HEK293 (cell line): ENCODE measurements around the gene FMNL3.
"Not testable (repeated sequence)": the region's sequence is repeated elsewhere in the genome, so short reads cannot be mapped to it uniquely, and the experiment has no call there.

ENCODE experiments used
- CTCF ChIA-PET: fragments of 350-600 bp; formaldehyde crosslinking; extraction: SDS; loops from one replicate; lab custom pipeline; 2021; ENCODE audit warnings: antibody characterized with exemption; lab: Yijun Ruan, JAX
- POLR2A ChIA-PET: fragments of 300-600 bp; formaldehyde crosslinking; extraction: SDS; loops from one replicate; lab custom pipeline; 2020; ENCODE audit warnings: antibody characterized with exemption, inconsistent platforms; lab: Yijun Ruan, JAX
- H3K27ac ChIP-seq: fragments of 200-500 bp; sonication (Bioruptor generic); 2 replicates; pipeline ENCODE4 v1.5.1; 2014; ENCODE audit warnings: low read depth, low read length, control low read depth, inconsistent platforms; ENCODE audit errors: extremely low read depth
- H3K36me3 ChIP-seq, 2 experiments: fragments of 200-500 bp in 1 of 2; sonication (Bioruptor generic) in 1 of 2; 1 replicate in 1 of 2; 2 replicates in 1 of 2; pipeline ENCODE4 v1.5.1; 2014 to 2017; ENCODE audit warnings: inconsistent platforms in 2 of 2, low read length in 2 of 2; ENCODE audit not compliant: control insufficient read depth in 2 of 2, insufficient read depth in 1 of 2
- H3K4me1 ChIP-seq: fragments of 200-500 bp; sonication (Bioruptor generic); 2 replicates; pipeline ENCODE4 v1.5.1; 2014; ENCODE audit warnings: mild to moderate bottlenecking, low read length, inconsistent platforms; ENCODE audit not compliant: control insufficient read depth, insufficient read depth
- H3K4me3 ChIP-seq: 2 replicates; pipeline ENCODE4 v1.5.1; 2011; ENCODE audit warnings: low read depth, mild to moderate bottlenecking, control low read depth, low read length, moderate library complexity
- H3K9me3 ChIP-seq: fragments of 200-500 bp; sonication (Bioruptor generic); 2 replicates; pipeline ENCODE4 v1.5.1; 2014; ENCODE audit warnings: low read depth, low read length, inconsistent platforms; ENCODE audit not compliant: control insufficient read depth, insufficient read depth
- PRDM1 ChIP-seq: fragments of 450-650 bp; formaldehyde crosslinking; IDR thresholded peaks from 2 replicates; pipeline ENCODE4; 2016; ENCODE audit warnings: missing biosample characterization, missing genetic modification characterization
- PRDM4 ChIP-seq: fragments of 450-650 bp; formaldehyde crosslinking; IDR thresholded peaks from 2 replicates; pipeline ENCODE4 v1.5.1; 2017; ENCODE audit warnings: missing biosample characterization, missing genetic modification characterization
- SCRT1 ChIP-seq: fragments of 450-650 bp; formaldehyde crosslinking; IDR thresholded peaks from 2 replicates; pipeline ENCODE4 v1.5.1; 2016; ENCODE audit warnings: missing biosample characterization, missing genetic modification characterization, borderline replicate concordance
- SCRT2 ChIP-seq: fragments of 450-650 bp; formaldehyde crosslinking; IDR thresholded peaks from 2 replicates; pipeline ENCODE4 v1.5.1; 2016; ENCODE audit warnings: missing biosample characterization, missing genetic modification characterization
- SP2 ChIP-seq: fragments of 450-650 bp; formaldehyde crosslinking; IDR thresholded peaks from 2 replicates; pipeline ENCODE4 v1.5.1; 2016; ENCODE audit warnings: missing biosample characterization, missing genetic modification characterization
- ZBTB20 ChIP-seq: fragments of 450-650 bp; formaldehyde crosslinking; IDR thresholded peaks from 2 replicates; pipeline ENCODE4 v1.5.1; 2016; ENCODE audit warnings: missing biosample characterization, missing genetic modification characterization
- ZNF10 ChIP-seq: fragments of 450-650 bp; formaldehyde crosslinking; IDR thresholded peaks from 2 replicates; pipeline ENCODE4 v1.5.1; 2017; ENCODE audit warnings: missing biosample characterization, missing genetic modification characterization
- ZNF146 ChIP-seq: fragments of 450-650 bp; formaldehyde crosslinking; IDR thresholded peaks from 2 replicates; pipeline ENCODE4 v1.5.1; 2016; ENCODE audit warnings: missing biosample characterization, missing genetic modification characterization
- ZNF26 ChIP-seq: fragments of 450-650 bp; formaldehyde crosslinking; IDR thresholded peaks from 2 replicates; pipeline ENCODE4 v1.5.1; 2016; ENCODE audit warnings: missing biosample characterization, missing genetic modification characterization
- ZNF280D ChIP-seq: fragments of 450-650 bp; formaldehyde crosslinking; IDR thresholded peaks from 2 replicates; pipeline ENCODE4 v1.5.1; 2016; ENCODE audit warnings: missing biosample characterization, missing genetic modification characterization
- ZNF366 ChIP-seq: fragments of 450-650 bp; formaldehyde crosslinking; conservative IDR thresholded peaks from 2 replicates; pipeline ENCODE4 v1.5.1; 2016; ENCODE audit warnings: missing biosample characterization, missing genetic modification characterization
- ZNF580 ChIP-seq: fragments of 450-650 bp; formaldehyde crosslinking; IDR thresholded peaks from 2 replicates; pipeline ENCODE4 v1.5.1; 2016; ENCODE audit warnings: missing biosample characterization, missing genetic modification characterization
- ZNF639 ChIP-seq: fragments of 450-650 bp; formaldehyde crosslinking; IDR thresholded peaks from 2 replicates; pipeline ENCODE4 v1.5.1; 2016; ENCODE audit warnings: missing biosample characterization, missing genetic modification characterization

The FMNL3 gene

GRCh38 chr12:49717800-49718199 lies 10.6 kb upstream of the FMNL3 start:
- not testable (repeated sequence) for H3K4me1 ChIP-seq, H3K36me3 ChIP-seq, H3K4me3 ChIP-seq, H3K9me3 ChIP-seq, H3K27ac ChIP-seq
- ChIA-PET CTCF (interaction anchor here (0.5 to 3.2 kb wide), 4 partner anchors 10 to 82 kb away, joined by 3 to 8 read pairs (median 4); partner anchors contain the start of gene TMBIM6), POLR2A (interaction anchor here (1.5 to 3.1 kb wide), 2 partner anchors 24 to 77 kb away, joined by 3 to 15 read pairs; partner anchors contain the start of gene TMBIM6)
- TF ChIP-seq SCRT2 (tag by site-specific recombination) = peak; percentile 91
- peak; percentile 96 for TF ChIP-seq SCRT1 (tag by site-specific recombination)

GRCh38 chr12:49716553-49716952 lies 9.3 kb upstream of the FMNL3 start:
- Histone ChIP-seq H3K4me3 (no peak overlapping the region), H3K36me3 (no peaks in the 10 kb centered on the region), H3K9me3 (no peaks in the 10 kb centered on the region), H3K4me1 (no peaks in the 10 kb centered on the region), H3K27ac (no peak overlapping the region)
- ChIA-PET POLR2A (interaction anchor here (3.1 kb wide), 1 partner anchor 25 kb away, joined by 15 read pairs; the partner anchor contains the start of gene TMBIM6), CTCF (interaction anchor here (0.7 to 3.2 kb wide), 4 partner anchors 25 to 251 kb away, joined by 5 to 8 read pairs (median 5); partner anchors contain the start of gene TMBIM6)
- TF ChIP-seq ZNF366 (no peak), PRDM1 (tag by site-specific recombination) (no peak), ZNF26 (tag by site-specific recombination) (no peak)

- CTCF ChIA-PET = interaction anchor here (0.5 to 2.4 kb wide), 3 partner anchors 28 to 354 kb away, joined by 3 to 10 read pairs (median 4); partner anchors contain the start of gene TMBIM6
- H3K36me3 ChIP-seq, H3K27ac ChIP-seq, H3K4me3 ChIP-seq, H3K4me1 ChIP-seq, POLR2A ChIA-PET, H3K9me3 ChIP-seq: not testable (repeated sequence)
- TF ChIP-seq ZNF580 (tag by site-specific recombination) (0 out of 2 replicates have a peak, but pooled peaks have one; percentile 59), ZNF280D (peak; percentile 43; the same call in 1 of the 2 replicates), ZNF146 (tag by site-specific recombination) (peak; percentile 98)
These were observed 6.7 kb upstream of the FMNL3 start for GRCh38 chr12:49713952-49714351.

- Histone ChIP-seq H3K4me1 (peaks cover 5% of the 10 kb centered on the region; the same call in 1 of the 2 replicates), H3K9me3 (no peaks in the 10 kb centered on the region), H3K36me3 (no peaks in the 10 kb centered on the region), H3K27ac (no peak overlapping the region), H3K4me3 (no peak overlapping the region)
- ChIA-PET POLR2A (interaction anchor here (1.3 kb wide), 1 partner anchor 33 kb away, joined by 6 read pairs; the partner anchor contains the start of gene TMBIM6), CTCF (interaction anchor here (0.8 to 4.0 kb wide), 13 partner anchors 10 to 75 kb away, joined by 3 to 72 read pairs (median 4); partner anchors contain the start of gene TMBIM6)
- TF ChIP-seq ZNF10 (tag by site-specific recombination) (no peak), SP2 (tag by site-specific recombination) (no peak), ZNF639 (tag by site-specific recombination) (no peak), PRDM4 (no peak), ZBTB20 (no peak)
These were observed 1.6 kb upstream of the FMNL3 start for GRCh38 chr12:49708851-49709250.
